K562 (cell line): Measurements from ENCODE around the gene SEC14L1. TPM values are rescaled to one million over a fixed set of nuclear protein-coding genes. Genes with fewer than 3 reads are reported as not detected.

ENCODE experiments used
- CREB1 ChIP-seq, 2 experiments: sonication (generic) in 1 of 2; formaldehyde crosslinking in 1 of 2; IDR thresholded peaks; 2 replicates each; pipeline versions ENCODE4 v1.6.1 to v1.8.0; 2012 to 2022; ENCODE audit warnings: inconsistent platforms in 1 of 2, mild to moderate bottlenecking in 1 of 2, missing genetic modification reagents in 1 of 2, moderate library complexity in 1 of 2
- DNMT1 ChIP-seq: fragments of 450-650 bp; IDR thresholded peaks from 2 replicates; pipeline ENCODE4 v1.6.1; 2016; ENCODE audit warnings: antibody characterized with exemption, mild to moderate bottlenecking
- FOS ChIP-seq: IDR thresholded peaks from 3 replicates; pipeline ENCODE4 v1.6.1; 2011; ENCODE audit not compliant: insufficient read length; ENCODE audit errors: extremely low read depth
- FOXP4 ChIP-seq: sonication (generic); formaldehyde crosslinking; IDR thresholded peaks from 2 replicates; pipeline ENCODE4 v1.8.0; 2022; ENCODE audit warnings: mild to moderate bottlenecking, missing genetic modification reagents, borderline replicate concordance
- KDM1A ChIP-seq, 2 experiments: fragments of 450-650 bp; IDR thresholded peaks; 2 replicates each; pipeline ENCODE4 v1.6.1; 2016; ENCODE audit warnings: mild to moderate bottlenecking in 2 of 2
- NFE2 ChIP-seq: IDR thresholded peaks from 2 replicates; pipeline ENCODE4 v1.6.1; 2014; ENCODE audit warnings: antibody characterized with exemption, low read depth
- POLR2AphosphoS5 ChIP-seq: IDR thresholded peaks from 2 replicates; pipeline ENCODE4 v1.6.1; 2011; ENCODE audit warnings: mild to moderate bottlenecking, low read depth, low read length, moderate library complexity; ENCODE audit not compliant: control insufficient read depth, insufficient read depth
- SMAD1 ChIP-seq: fragments of 150-350 bp; IDR thresholded peaks from 2 replicates; pipeline ENCODE4 v1.6.1; 2014; ENCODE audit warnings: low read length, low read depth; ENCODE audit not compliant: partially characterized antibody
- SMAD3 ChIP-seq: fragments of 450-650 bp; formaldehyde crosslinking; conservative IDR thresholded peaks from 2 replicates; pipeline ENCODE4 v1.4.0; 2020; ENCODE audit warnings: mild to moderate bottlenecking
- SNIP1 ChIP-seq: fragments of 450-650 bp; IDR thresholded peaks from 2 replicates; pipeline ENCODE4 v1.7.1; 2017; ENCODE audit warnings: low read depth, mild to moderate bottlenecking
- STAT5B ChIP-seq: fragments of 250-450 bp; sonication (Bioruptor Pico); IDR thresholded peaks from 2 replicates; pipeline ENCODE4 v1.8.0; 2021; ENCODE audit warnings: mild to moderate bottlenecking, inconsistent platforms
- SUPT5H ChIP-seq: fragments of 450-650 bp; IDR thresholded peaks from 2 replicates; pipeline ENCODE4 v1.6.1; 2016
- ZNF134 ChIP-seq: fragments of 250-450 bp; sonication (Bioruptor Pico); conservative IDR thresholded peaks from 2 replicates; pipeline ENCODE4 v1.4.0; 2020
- ZNF717 ChIP-seq: fragments of 250-450 bp; sonication (Bioruptor Pico); IDR thresholded peaks from 2 replicates; pipeline ENCODE4 v1.5.0; 2021
- polyA plus RNA-seq, 8 experiments: library from polyadenylated mRNA; depleted of rRNA in 4 of 8; stranded (reverse) in 5 of 8; unstranded in 3 of 8; fragments of >200 nt; fragmentation: Nextera tagmentation in 2 of 8; fragmentation: Illumina TruSeq in 1 of 8; extraction: Ambion mirVana in 2 of 8; extraction: Trizol in 1 of 8; gene quantifications; 2 replicates each; pipeline versions ENCODE4 v1.2.1 to v1.2.3, GENCODE V29; 2011 to 2014; ENCODE audit warnings: inconsistent platforms in 1 of 8, missing spikeins in 1 of 8
- total RNA-seq, 7 experiments: library from RNA; depleted of rRNA in 6 of 7; stranded (reverse); fragments of >200 nt in 6 of 7; fragmentation: Illumina TruSeq in 2 of 7; extraction: Trizol in 2 of 7; gene quantifications; 2 replicates each; pipeline versions ENCODE4 v1.2.1 to v1.2.3, GENCODE V29; 2011 to 2021; ENCODE audit warnings: low replicate concordance in 1 of 7
- TF ChIP-seq, protein P1 (sequence below): IDR thresholded peaks from 2 replicates; pipeline ENCODE4 v1.6.1; 2014; ENCODE audit warnings: antibody characterized with exemption
- TF ChIP-seq, protein P2 (sequence below): fragments of 450-650 bp; IDR thresholded peaks from 2 replicates; pipeline ENCODE4 v1.6.1; 2016; ENCODE audit warnings: missing biosample characterization, missing genetic modification characterization
- TF ChIP-seq, protein P3 (sequence below): sonication (generic); formaldehyde crosslinking; IDR thresholded peaks from 2 replicates; pipeline ENCODE4 v1.8.1; 2023; ENCODE audit warnings: missing genetic modification reagents, mild to moderate bottlenecking, borderline replicate concordance

The SEC14L1 gene
- total and polyA plus RNA-seq, 9 of the 15 experiments (the other 6 are each of a cell fraction or from before 2014, with no cell fraction given) = 3.1 to 39.7 (median 15.2) TPM

DNA sequence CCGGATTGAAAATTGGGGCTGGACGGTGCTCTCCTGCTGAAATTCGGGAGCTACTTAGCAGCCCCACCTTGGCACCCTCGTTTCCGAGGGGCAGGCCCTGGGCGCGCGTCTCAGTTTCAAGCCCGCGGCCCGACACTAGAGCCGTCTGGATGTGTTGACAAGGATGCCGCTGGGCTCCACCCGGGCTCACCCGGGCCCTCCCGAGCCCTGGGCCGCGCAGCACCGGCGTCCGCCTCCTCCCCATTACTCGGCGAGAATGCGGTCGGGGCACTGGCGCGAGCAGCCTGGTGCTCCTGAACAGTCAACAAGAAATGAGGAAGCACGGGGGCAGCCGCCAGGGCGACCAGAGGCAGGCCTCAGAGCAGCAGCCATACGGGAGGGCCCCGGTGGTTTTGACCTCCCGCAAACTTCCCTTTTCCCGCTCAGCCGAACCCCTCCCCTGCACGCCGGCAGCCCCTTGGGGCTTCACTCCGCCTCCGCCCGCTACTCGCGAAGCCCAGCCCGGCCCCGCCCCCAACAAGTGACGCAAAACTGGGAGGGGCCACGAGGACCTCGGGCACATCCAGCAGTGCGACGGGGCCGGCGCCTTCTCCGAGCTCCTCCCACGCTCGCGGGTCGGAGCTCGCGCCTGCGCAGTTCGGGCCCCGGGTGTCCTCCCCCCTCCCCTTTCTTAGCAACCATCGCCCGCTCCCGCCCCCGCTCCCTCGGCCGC is 447 bp upstream of the SEC14L1 start (continued):
- TF ChIP-seq FOXP4 (0 out of 2 replicates have a peak, but pooled peaks have one; percentile 41), SMAD3 (no peak; the same call in 1 of the 2 replicates), KDM1A (IDR thresholded peaks at IDR 0.05) (no peak), FOS (no peak), NFE2 (peak; percentile 32; the same call in 1 of the 2 replicates), SMAD1 (peak; percentile 78), STAT5B (CRISPR knock-in tag) (no peak), POLR2AphosphoS5 (peak; percentile 66), ZNF717 (CRISPR knock-in tag) (no peak), SNIP1 (no peak), DNMT1 (no peak), CREB1 (IDR thresholded peaks at IDR 0.05) (peak; percentile 79), CREB1 (CRISPR knock-in tag; IDR thresholded peaks at IDR 0.05) (peak; percentile 84), SUPT5H (peak; percentile 84), ZNF134 (CRISPR knock-in tag) (peak; percentile 52; the same call in 1 of the 2 replicates)
- TF ChIP-seq, protein P1, sequence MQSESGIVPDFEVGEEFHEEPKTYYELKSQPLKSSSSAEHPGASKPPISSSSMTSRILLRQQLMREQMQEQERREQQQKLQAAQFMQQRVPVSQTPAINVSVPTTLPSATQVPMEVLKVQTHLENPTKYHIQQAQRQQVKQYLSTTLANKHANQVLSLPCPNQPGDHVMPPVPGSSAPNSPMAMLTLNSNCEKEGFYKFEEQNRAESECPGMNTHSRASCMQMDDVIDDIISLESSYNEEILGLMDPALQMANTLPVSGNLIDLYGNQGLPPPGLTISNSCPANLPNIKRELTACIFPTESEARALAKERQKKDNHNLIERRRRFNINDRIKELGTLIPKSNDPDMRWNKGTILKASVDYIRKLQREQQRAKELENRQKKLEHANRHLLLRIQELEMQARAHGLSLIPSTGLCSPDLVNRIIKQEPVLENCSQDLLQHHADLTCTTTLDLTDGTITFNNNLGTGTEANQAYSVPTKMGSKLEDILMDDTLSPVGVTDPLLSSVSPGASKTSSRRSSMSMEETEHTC = no peak
- TF ChIP-seq, protein P2, sequence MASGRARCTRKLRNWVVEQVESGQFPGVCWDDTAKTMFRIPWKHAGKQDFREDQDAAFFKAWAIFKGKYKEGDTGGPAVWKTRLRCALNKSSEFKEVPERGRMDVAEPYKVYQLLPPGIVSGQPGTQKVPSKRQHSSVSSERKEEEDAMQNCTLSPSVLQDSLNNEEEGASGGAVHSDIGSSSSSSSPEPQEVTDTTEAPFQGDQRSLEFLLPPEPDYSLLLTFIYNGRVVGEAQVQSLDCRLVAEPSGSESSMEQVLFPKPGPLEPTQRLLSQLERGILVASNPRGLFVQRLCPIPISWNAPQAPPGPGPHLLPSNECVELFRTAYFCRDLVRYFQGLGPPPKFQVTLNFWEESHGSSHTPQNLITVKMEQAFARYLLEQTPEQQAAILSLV (tag) = 0 out of 2 replicates have a peak, but pooled peaks have one; percentile 44
- TF ChIP-seq, protein P3, sequence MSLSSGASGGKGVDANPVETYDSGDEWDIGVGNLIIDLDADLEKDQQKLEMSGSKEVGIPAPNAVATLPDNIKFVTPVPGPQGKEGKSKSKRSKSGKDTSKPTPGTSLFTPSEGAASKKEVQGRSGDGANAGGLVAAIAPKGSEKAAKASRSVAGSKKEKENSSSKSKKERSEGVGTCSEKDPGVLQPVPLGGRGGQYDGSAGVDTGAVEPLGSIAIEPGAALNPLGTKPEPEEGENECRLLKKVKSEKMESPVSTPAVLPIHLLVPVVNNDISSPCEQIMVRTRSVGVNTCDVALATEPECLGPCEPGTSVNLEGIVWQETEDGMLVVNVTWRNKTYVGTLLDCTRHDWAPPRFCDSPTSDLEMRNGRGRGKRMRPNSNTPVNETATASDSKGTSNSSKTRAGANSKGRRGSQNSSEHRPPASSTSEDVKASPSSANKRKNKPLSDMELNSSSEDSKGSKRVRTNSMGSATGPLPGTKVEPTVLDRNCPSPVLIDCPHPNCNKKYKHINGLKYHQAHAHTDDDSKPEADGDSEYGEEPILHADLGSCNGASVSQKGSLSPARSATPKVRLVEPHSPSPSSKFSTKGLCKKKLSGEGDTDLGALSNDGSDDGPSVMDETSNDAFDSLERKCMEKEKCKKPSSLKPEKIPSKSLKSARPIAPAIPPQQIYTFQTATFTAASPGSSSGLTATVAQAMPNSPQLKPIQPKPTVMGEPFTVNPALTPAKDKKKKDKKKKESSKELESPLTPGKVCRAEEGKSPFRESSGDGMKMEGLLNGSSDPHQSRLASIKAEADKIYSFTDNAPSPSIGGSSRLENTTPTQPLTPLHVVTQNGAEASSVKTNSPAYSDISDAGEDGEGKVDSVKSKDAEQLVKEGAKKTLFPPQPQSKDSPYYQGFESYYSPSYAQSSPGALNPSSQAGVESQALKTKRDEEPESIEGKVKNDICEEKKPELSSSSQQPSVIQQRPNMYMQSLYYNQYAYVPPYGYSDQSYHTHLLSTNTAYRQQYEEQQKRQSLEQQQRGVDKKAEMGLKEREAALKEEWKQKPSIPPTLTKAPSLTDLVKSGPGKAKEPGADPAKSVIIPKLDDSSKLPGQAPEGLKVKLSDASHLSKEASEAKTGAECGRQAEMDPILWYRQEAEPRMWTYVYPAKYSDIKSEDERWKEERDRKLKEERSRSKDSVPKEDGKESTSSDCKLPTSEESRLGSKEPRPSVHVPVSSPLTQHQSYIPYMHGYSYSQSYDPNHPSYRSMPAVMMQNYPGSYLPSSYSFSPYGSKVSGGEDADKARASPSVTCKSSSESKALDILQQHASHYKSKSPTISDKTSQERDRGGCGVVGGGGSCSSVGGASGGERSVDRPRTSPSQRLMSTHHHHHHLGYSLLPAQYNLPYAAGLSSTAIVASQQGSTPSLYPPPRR (CRISPR knock-in tag) = peak; percentile 77; the same call in 1 of the 2 replicates
